HG03571 (cell line): ENCODE results near the gene KIF16B.
"Not testable (repeated sequence)": the region's sequence is repeated elsewhere in the genome, so short reads cannot be mapped to it uniquely, and the experiment has no call there.

ENCODE experiments used
- ATAC-seq: cut with Tn5 transposase; IDR thresholded peaks from one replicate; pipeline ENCODE4 v1.9.1; 2021; ENCODE audit not compliant: unreplicated experiment

KIF16B gene

GRCh38 chr20:16596404-16596803 is 23.2 kb upstream of the KIF16B start:
- ATAC-seq, result not testable (repeated sequence)

GRCh38 chr20:16595376-16595775 is 22.1 kb upstream of the KIF16B start:
- no peak for ATAC-seq

- no peak for ATAC-seq
Observed at GRCh38 chr20:16590041-16590633, 16.9 kb upstream of the KIF16B start.

GRCh38 chr20:16589623-16590022 is 16.4 kb upstream of the KIF16B start:
- no peak for ATAC-seq

- ATAC-seq, result no peak
Observed at GRCh38 chr20:16588241-16588640, 15.0 kb upstream of the KIF16B start.

- ATAC-seq, result no peak
Observed at GRCh38 chr20:16587066-16587465, 13.8 kb upstream of the KIF16B start.

- ATAC-seq, result no peak
Observed at GRCh38 chr20:16583474-16583873, 10.2 kb upstream of the KIF16B start.

- no peak for ATAC-seq
Observed at GRCh38 chr20:16581241-16581640, 8.0 kb upstream of the KIF16B start.

- no peak for ATAC-seq
Observed at GRCh38 chr20:16580620-16581019, 7.4 kb upstream of the KIF16B start.

GRCh38 chr20:16580147-16580546 is 6.9 kb upstream of the KIF16B start:
- ATAC-seq, result no peak

GRCh38 chr20:16576219-16576618 is 3.0 kb upstream of the KIF16B start:
- ATAC-seq, result no peak

- no peak for ATAC-seq
Observed at GRCh38 chr20:16575390-16576140, 2.3 kb upstream of the KIF16B start.

- ATAC-seq, result peak; percentile 48
Observed at GRCh38 chr20:16574656-16575355, 1.6 kb upstream of the KIF16B start.

GRCh38 chr20:16571333-16571732 is 1.9 kb downstream of the KIF16B start:
- ATAC-seq, result no peak

GRCh38 chr20:16569246-16570153 is 3.7 kb downstream of the KIF16B start:
- ATAC-seq, result no peak

GRCh38 chr20:16566080-16566479 is 7.2 kb downstream of the KIF16B start:
- ATAC-seq, result no peak

- ATAC-seq, result not testable (repeated sequence)
Observed at GRCh38 chr20:16564079-16564478, 9.2 kb downstream of the KIF16B start.

GRCh38 chr20:16563066-16563806 is 10.0 kb downstream of the KIF16B start:
- ATAC-seq, result no peak

GRCh38 chr20:16562259-16562658 is 11.0 kb downstream of the KIF16B start:
- no peak for ATAC-seq

- no peak for ATAC-seq
Observed at GRCh38 chr20:16560661-16561060, 12.6 kb downstream of the KIF16B start.
